ENCODE results near the gene UFSP2.

- TF ChIP-seq EZH2 (IDR thresholded peaks at IDR 0.05; ENCODE audit: low read depth, unreplicated experiment) (no peak), POLR2AphosphoS5 (IDR thresholded peaks at IDR 0.05; ENCODE audit: low read depth) (no peak), JUNB (IDR thresholded peaks at IDR 0.05; ENCODE audit: unreplicated experiment) (no peak), EZH2phosphoT487 (IDR thresholded peaks at IDR 0.05; ENCODE audit: unreplicated experiment) (no peak), STAT1 (IDR thresholded peaks at IDR 0.05; ENCODE audit: unreplicated experiment) (no peak), CREB1 (CRISPR knock-in tag; IDR thresholded peaks at IDR 0.05; ENCODE audit: low read depth) (no peak), ZNF331 (CRISPR knock-in tag; IDR thresholded peaks at IDR 0.05; ENCODE audit: low read depth) (no peak), NANOG (IDR thresholded peaks at IDR 0.05; ENCODE audit: borderline replicate concordance) (no peak)
- TF ChIP-seq, protein P1, sequence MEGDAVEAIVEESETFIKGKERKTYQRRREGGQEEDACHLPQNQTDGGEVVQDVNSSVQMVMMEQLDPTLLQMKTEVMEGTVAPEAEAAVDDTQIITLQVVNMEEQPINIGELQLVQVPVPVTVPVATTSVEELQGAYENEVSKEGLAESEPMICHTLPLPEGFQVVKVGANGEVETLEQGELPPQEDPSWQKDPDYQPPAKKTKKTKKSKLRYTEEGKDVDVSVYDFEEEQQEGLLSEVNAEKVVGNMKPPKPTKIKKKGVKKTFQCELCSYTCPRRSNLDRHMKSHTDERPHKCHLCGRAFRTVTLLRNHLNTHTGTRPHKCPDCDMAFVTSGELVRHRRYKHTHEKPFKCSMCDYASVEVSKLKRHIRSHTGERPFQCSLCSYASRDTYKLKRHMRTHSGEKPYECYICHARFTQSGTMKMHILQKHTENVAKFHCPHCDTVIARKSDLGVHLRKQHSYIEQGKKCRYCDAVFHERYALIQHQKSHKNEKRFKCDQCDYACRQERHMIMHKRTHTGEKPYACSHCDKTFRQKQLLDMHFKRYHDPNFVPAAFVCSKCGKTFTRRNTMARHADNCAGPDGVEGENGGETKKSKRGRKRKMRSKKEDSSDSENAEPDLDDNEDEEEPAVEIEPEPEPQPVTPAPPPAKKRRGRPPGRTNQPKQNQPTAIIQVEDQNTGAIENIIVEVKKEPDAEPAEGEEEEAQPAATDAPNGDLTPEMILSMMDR (conservative IDR thresholded peaks at IDR 0.05; ENCODE audit: low read depth in 2 of 2), result no peak
- TF ChIP-seq, protein P2, sequence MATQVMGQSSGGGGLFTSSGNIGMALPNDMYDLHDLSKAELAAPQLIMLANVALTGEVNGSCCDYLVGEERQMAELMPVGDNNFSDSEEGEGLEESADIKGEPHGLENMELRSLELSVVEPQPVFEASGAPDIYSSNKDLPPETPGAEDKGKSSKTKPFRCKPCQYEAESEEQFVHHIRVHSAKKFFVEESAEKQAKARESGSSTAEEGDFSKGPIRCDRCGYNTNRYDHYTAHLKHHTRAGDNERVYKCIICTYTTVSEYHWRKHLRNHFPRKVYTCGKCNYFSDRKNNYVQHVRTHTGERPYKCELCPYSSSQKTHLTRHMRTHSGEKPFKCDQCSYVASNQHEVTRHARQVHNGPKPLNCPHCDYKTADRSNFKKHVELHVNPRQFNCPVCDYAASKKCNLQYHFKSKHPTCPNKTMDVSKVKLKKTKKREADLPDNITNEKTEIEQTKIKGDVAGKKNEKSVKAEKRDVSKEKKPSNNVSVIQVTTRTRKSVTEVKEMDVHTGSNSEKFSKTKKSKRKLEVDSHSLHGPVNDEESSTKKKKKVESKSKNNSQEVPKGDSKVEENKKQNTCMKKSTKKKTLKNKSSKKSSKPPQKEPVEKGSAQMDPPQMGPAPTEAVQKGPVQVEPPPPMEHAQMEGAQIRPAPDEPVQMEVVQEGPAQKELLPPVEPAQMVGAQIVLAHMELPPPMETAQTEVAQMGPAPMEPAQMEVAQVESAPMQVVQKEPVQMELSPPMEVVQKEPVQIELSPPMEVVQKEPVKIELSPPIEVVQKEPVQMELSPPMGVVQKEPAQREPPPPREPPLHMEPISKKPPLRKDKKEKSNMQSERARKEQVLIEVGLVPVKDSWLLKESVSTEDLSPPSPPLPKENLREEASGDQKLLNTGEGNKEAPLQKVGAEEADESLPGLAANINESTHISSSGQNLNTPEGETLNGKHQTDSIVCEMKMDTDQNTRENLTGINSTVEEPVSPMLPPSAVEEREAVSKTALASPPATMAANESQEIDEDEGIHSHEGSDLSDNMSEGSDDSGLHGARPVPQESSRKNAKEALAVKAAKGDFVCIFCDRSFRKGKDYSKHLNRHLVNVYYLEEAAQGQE (IDR thresholded peaks at IDR 0.05; ENCODE audit: unreplicated experiment), result no peak
- TF ChIP-seq, protein P3, sequence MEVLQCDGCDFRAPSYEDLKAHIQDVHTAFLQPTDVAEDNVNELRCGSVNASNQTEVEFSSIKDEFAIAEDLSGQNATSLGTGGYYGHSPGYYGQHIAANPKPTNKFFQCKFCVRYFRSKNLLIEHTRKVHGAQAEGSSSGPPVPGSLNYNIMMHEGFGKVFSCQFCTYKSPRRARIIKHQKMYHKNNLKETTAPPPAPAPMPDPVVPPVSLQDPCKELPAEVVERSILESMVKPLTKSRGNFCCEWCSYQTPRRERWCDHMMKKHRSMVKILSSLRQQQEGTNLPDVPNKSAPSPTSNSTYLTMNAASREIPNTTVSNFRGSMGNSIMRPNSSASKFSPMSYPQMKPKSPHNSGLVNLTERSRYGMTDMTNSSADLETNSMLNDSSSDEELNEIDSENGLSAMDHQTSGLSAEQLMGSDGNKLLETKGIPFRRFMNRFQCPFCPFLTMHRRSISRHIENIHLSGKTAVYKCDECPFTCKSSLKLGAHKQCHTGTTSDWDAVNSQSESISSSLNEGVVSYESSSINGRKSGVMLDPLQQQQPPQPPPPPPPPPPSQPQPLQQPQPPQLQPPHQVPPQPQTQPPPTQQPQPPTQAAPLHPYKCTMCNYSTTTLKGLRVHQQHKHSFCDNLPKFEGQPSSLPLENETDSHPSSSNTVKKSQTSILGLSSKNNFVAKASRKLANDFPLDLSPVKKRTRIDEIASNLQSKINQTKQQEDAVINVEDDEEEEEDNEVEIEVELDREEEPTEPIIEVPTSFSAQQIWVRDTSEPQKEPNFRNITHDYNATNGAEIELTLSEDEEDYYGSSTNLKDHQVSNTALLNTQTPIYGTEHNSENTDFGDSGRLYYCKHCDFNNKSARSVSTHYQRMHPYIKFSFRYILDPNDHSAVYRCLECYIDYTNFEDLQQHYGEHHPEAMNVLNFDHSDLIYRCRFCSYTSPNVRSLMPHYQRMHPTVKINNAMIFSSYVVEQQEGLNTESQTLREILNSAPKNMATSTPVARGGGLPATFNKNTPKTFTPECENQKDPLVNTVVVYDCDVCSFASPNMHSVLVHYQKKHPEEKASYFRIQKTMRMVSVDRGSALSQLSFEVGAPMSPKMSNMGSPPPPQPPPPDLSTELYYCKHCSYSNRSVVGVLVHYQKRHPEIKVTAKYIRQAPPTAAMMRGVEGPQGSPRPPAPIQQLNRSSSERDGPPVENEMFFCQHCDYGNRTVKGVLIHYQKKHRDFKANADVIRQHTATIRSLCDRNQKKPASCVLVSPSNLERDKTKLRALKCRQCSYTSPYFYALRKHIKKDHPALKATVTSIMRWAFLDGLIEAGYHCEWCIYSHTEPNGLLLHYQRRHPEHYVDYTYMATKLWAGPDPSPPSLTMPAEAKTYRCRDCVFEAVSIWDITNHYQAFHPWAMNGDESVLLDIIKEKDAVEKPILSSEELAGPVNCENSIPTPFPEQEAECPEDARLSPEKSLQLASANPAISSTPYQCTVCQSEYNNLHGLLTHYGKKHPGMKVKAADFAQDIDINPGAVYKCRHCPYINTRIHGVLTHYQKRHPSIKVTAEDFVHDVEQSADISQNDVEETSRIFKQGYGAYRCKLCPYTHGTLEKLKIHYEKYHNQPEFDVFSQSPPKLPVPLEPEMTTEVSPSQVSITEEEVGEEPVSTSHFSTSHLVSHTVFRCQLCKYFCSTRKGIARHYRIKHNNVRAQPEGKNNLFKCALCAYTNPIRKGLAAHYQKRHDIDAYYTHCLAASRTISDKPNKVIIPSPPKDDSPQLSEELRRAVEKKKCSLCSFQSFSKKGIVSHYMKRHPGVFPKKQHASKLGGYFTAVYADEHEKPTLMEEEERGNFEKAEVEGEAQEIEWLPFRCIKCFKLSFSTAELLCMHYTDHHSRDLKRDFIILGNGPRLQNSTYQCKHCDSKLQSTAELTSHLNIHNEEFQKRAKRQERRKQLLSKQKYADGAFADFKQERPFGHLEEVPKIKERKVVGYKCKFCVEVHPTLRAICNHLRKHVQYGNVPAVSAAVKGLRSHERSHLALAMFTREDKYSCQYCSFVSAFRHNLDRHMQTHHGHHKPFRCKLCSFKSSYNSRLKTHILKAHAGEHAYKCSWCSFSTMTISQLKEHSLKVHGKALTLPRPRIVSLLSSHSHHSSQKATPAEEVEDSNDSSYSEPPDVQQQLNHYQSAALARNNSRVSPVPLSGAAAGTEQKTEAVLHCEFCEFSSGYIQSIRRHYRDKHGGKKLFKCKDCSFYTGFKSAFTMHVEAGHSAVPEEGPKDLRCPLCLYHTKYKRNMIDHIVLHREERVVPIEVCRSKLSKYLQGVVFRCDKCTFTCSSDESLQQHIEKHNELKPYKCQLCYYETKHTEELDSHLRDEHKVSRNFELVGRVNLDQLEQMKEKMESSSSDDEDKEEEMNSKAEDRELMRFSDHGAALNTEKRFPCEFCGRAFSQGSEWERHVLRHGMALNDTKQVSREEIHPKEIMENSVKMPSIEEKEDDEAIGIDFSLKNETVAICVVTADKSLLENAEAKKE (CRISPR knock-in tag; IDR thresholded peaks at IDR 0.05), result no peak
Observed at GRCh38 chr4:185387957-185388356, 37.8 kb downstream of the UFSP2 start.
